Mesothelial cell of epicardium (in vitro differentiated cells): ENCODE measurements around the gene RHOB. TPM values are rescaled to one million over a fixed set of nuclear protein-coding genes. Genes with fewer than 3 reads are reported as not detected.
"Not testable (repeated sequence)": the region's sequence is repeated elsewhere in the genome, so short reads cannot be mapped to it uniquely, and the experiment has no call there.

Experiments
- DNase-seq, 2 experiments: peaks; one replicate each; pipeline ENCODE4 v3.0.0; 2021; ENCODE audit warnings: low spot score in 2 of 2; ENCODE audit not compliant: unreplicated experiment in 2 of 2
- H3K27ac Mint-ChIP-seq: 2 replicates; pipeline ENCODE4 v1.8.0; 2021; ENCODE audit warnings: mixed read lengths
- H3K27me3 Mint-ChIP-seq: 2 replicates; pipeline ENCODE4 v1.8.0; 2021; ENCODE audit warnings: low read depth, mixed read lengths
- H3K36me3 Mint-ChIP-seq: 2 replicates; pipeline ENCODE4 v1.8.0; 2021; ENCODE audit warnings: mixed read lengths
- H3K4me1 Mint-ChIP-seq: 2 replicates; pipeline ENCODE4 v1.8.0; 2021; ENCODE audit warnings: mixed read lengths
- H3K4me3 Mint-ChIP-seq: 2 replicates; pipeline ENCODE4 v1.8.0; 2021; ENCODE audit warnings: mild to moderate bottlenecking, moderate library complexity, mixed read lengths
- H3K9me3 Mint-ChIP-seq: 2 replicates; pipeline ENCODE4 v1.8.0; 2021; ENCODE audit warnings: mixed read lengths
- total RNA-seq: library from RNA; stranded (reverse); gene quantifications from 3 replicates; pipeline ENCODE4 v1.2.1, GENCODE V29; 2021
- TF ChIP-seq, protein P1 (sequence below): fragments of 200-600 bp; sonication (generic); IDR thresholded peaks from one replicate; pipeline ENCODE4 v1.5.0; 2021; ENCODE audit warnings: antibody characterized with exemption; ENCODE audit not compliant: unreplicated experiment

Gene RHOB
- total RNA-seq, 1 donor from 2014 or later: 85.9 TPM

GRCh38 chr2:20457661-20458630, 11.1 kb downstream of the RHOB start:
- Mint-ChIP-seq H3K36me3 (peaks cover 9% of the 10 kb centered on the region), H3K27ac (no peak overlapping the region), H3K4me3 (no peak overlapping the region), H3K4me1 (peaks cover 3% of the 10 kb centered on the region), H3K27me3 (no peaks in the 10 kb centered on the region), H3K9me3 (peaks cover 28% of the 10 kb centered on the region)
- no peak for DNase-seq
- TF ChIP-seq, protein P1, sequence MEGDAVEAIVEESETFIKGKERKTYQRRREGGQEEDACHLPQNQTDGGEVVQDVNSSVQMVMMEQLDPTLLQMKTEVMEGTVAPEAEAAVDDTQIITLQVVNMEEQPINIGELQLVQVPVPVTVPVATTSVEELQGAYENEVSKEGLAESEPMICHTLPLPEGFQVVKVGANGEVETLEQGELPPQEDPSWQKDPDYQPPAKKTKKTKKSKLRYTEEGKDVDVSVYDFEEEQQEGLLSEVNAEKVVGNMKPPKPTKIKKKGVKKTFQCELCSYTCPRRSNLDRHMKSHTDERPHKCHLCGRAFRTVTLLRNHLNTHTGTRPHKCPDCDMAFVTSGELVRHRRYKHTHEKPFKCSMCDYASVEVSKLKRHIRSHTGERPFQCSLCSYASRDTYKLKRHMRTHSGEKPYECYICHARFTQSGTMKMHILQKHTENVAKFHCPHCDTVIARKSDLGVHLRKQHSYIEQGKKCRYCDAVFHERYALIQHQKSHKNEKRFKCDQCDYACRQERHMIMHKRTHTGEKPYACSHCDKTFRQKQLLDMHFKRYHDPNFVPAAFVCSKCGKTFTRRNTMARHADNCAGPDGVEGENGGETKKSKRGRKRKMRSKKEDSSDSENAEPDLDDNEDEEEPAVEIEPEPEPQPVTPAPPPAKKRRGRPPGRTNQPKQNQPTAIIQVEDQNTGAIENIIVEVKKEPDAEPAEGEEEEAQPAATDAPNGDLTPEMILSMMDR: no peak

- H3K36me3 Mint-ChIP-seq, H3K4me1 Mint-ChIP-seq, DNase-seq, H3K27me3 Mint-ChIP-seq, H3K4me3 Mint-ChIP-seq, H3K27ac Mint-ChIP-seq: not testable (repeated sequence)
- peaks cover 37% of the 10 kb centered on the region for H3K9me3 Mint-ChIP-seq
Observed at GRCh38 chr2:20458737-20459484, 12.0 kb downstream of the RHOB start.

DNA sequence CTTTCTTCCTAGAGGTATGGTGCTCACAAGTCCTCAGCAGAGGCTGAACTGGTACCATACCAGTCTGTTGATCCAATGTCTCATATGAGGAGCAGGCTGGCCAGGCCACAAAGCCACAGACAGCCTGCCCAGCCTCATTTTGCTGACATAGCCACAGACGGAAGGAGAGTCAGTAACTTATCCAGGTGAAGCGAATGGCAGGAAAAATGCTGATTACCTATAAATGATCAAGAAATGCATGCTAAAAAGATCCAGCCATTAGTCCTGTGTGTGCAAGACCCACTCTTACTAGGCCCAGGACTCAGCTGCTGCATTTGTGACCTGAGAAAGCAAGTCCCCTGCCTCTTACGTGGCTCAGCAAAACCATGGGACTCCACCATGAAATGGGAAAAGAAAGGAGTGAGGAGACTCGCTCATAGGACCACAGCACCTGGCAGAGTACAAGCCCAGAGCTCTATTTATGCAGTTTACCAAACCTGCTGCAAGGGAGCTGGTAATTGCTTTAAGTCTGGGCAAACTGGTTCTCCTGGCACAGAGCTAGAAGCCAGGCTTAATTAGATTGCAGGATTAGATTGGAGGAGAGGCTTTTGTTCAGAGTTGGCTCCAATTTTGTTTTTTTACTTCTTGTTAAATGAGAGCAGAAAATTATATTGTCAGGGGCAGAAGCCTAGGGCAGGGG, 19.0 kb downstream of the RHOB start:
- Mint-ChIP-seq H3K4me3 (no peak overlapping the region), H3K27ac (no peak overlapping the region), H3K4me1 (peaks cover 16% of the 10 kb centered on the region), H3K9me3 (peaks cover 25% of the 10 kb centered on the region), H3K36me3 (peaks cover 5% of the 10 kb centered on the region), H3K27me3 (no peaks in the 10 kb centered on the region)
- TF ChIP-seq, protein P1: no peak
- DNase-seq: no peak

- H3K36me3 Mint-ChIP-seq: no peaks in the 10 kb centered on the region
- H3K27ac Mint-ChIP-seq: no peak overlapping the region
- H3K27me3 Mint-ChIP-seq: no peaks in the 10 kb centered on the region
- H3K9me3 Mint-ChIP-seq: peaks cover 10% of the 10 kb centered on the region
- DNase-seq: no peak
- TF ChIP-seq, protein P1: no peak
- no peak overlapping the region for H3K4me3 Mint-ChIP-seq
- H3K4me1 Mint-ChIP-seq: peaks cover 27% of the 10 kb centered on the region
Observed at GRCh38 chr2:20467789-20468548, 21.1 kb downstream of the RHOB start.

- peaks cover 1% of the 10 kb centered on the region for H3K9me3 Mint-ChIP-seq
- no peak overlapping the region for H3K4me3 Mint-ChIP-seq
- H3K36me3 Mint-ChIP-seq: no peaks in the 10 kb centered on the region
- H3K27ac Mint-ChIP-seq: no peak overlapping the region
- H3K27me3 Mint-ChIP-seq: no peaks in the 10 kb centered on the region
- DNase-seq: no peak
- TF ChIP-seq, protein P1: no peak
- H3K4me1 Mint-ChIP-seq: peaks cover 32% of the 10 kb centered on the region
Observed at GRCh38 chr2:20468549-20469500, 22.0 kb downstream of the RHOB start.
